A549 (cell line): ENCODE results near the gene TCF12. TPM values are rescaled to one million over a fixed set of nuclear protein-coding genes. Genes with fewer than 3 reads are reported as not detected.
"Not testable (repeated sequence)": the region's sequence is repeated elsewhere in the genome, so short reads cannot be mapped to it uniquely, and the experiment has no call there.

Experiments
- ATAC-seq, 2 experiments: fragments of 200-7000 bp in 1 of 2; fragments of >200 bp in 1 of 2; cut with Nextera tagmentation in 1 of 2; cut with Tn5 transposase in 1 of 2; 3 replicates each; pipeline versions ENCODE4 v1.8.0 to v1.9.1; 2018 to 2020; ENCODE audit warnings: mild to moderate bottlenecking in 1 of 2, moderate library complexity in 1 of 2
- CTCF ChIA-PET: fragments of 300-600 bp; sonication (Branson Sonifier 250); formaldehyde crosslinking; extraction: SDS; loops from one replicate; lab custom pipeline; 2021; ENCODE audit warnings: antibody characterized with exemption, inconsistent platforms; lab: Yijun Ruan, JAX
- POLR2A ChIA-PET: fragments of 350-600 bp; formaldehyde crosslinking; extraction: SDS; loops from one replicate; lab custom pipeline; 2021; ENCODE audit warnings: antibody characterized with exemption, inconsistent platforms; lab: Yijun Ruan, JAX
- DNase-seq, 2 experiments: peaks; one replicate each; pipeline versions ENCODE4 v3.0.0 to v3.0.0-alpha.2; 2011 to 2016; ENCODE audit warnings: low read depth in 1 of 2, low spot score in 1 of 2
- FAIRE-seq: peaks from 2 replicates; lab custom pipeline; 2011; peaks lifted over from hg19 to GRCh38; lab: Jason Lieb, UNC
- H3K27ac ChIP-seq, 2 experiments: fragments of >200 bp; sonication (Bioruptor Twin); formaldehyde crosslinking; 3 replicates each; pipeline ENCODE4 v1.5.1; 2016 to 2017
- H3K4me1 ChIP-seq: fragments of >200 bp; sonication (Bioruptor Twin); formaldehyde crosslinking; 3 replicates; pipeline ENCODE4 v1.6.1; 2016
- H3K4me2 ChIP-seq: fragments of >200 bp; sonication (Bioruptor Twin); formaldehyde crosslinking; 3 replicates; pipeline ENCODE4 v1.6.1; 2016
- H3K4me3 ChIP-seq: fragments of >200 bp; sonication (Bioruptor Twin); formaldehyde crosslinking; 3 replicates; pipeline ENCODE4 v1.5.1; 2016
- H3K9me3 ChIP-seq: fragments of >200 bp; sonication (Bioruptor Twin); formaldehyde crosslinking; 3 replicates; pipeline ENCODE4 v1.6.1; 2016
- CBX2 ChIP-seq: fragments of 200-600 bp; sonication (generic); IDR thresholded peaks from 2 replicates; pipeline ENCODE4 v1.6.1; 2016; ENCODE audit warnings: low read depth, mild to moderate bottlenecking, borderline replicate concordance
- CBX8 ChIP-seq: fragments of 200-600 bp; sonication (generic); IDR thresholded peaks from 2 replicates; pipeline ENCODE4 v1.6.1; 2016
- CEBPB ChIP-seq, 2 experiments: fragments of >200 bp in 1 of 2; sonication (Bioruptor Twin) in 1 of 2; formaldehyde crosslinking in 1 of 2; IDR thresholded peaks; 2 replicates each; pipeline ENCODE4 v1.6.1; 2012 to 2016
- CHD4 ChIP-seq: fragments of 200-600 bp; sonication (generic); IDR thresholded peaks from 2 replicates; pipeline ENCODE4 v1.6.1; 2016; ENCODE audit warnings: antibody characterized with exemption, mild to moderate bottlenecking, borderline replicate concordance
- EHF ChIP-seq: fragments of 250-450 bp; sonication (Bioruptor Pico); IDR thresholded peaks from 2 replicates; pipeline ENCODE4 v1.5.0; 2020; ENCODE audit warnings: mild to moderate bottlenecking
- GATA3 ChIP-seq: IDR thresholded peaks from 2 replicates; pipeline ENCODE4 v1.6.1; 2012; ENCODE audit warnings: borderline replicate concordance
- HOXA7 ChIP-seq: fragments of 250-450 bp; sonication (Bioruptor Pico); IDR thresholded peaks from 2 replicates; pipeline ENCODE4 v1.5.0; 2020; ENCODE audit warnings: mild to moderate bottlenecking, moderate library complexity
- JUNB ChIP-seq: fragments of >200 bp; sonication (Bioruptor Twin); formaldehyde crosslinking; IDR thresholded peaks from 2 replicates; pipeline ENCODE4 v1.6.1; 2016
- KDM1A ChIP-seq: fragments of 200-600 bp; sonication (generic); IDR thresholded peaks from 2 replicates; pipeline ENCODE4 v1.6.1; 2016; ENCODE audit warnings: low read depth, mild to moderate bottlenecking
- MAX ChIP-seq: IDR thresholded peaks from 2 replicates; pipeline ENCODE4 v1.6.1; 2012
- MAZ ChIP-seq: fragments of 150-350 bp; IDR thresholded peaks from 2 replicates; pipeline ENCODE4 v1.6.1; 2014; ENCODE audit warnings: antibody characterized with exemption, low read depth, low read length, borderline replicate concordance
- MYC ChIP-seq: IDR thresholded peaks from 2 replicates; pipeline ENCODE4 v1.6.1; 2012; ENCODE audit warnings: mild to moderate bottlenecking, inconsistent platforms, low read length, improper control_type of control experiment, borderline replicate concordance
- NPAS2 ChIP-seq: fragments of 250-450 bp; sonication (Bioruptor Pico); IDR thresholded peaks from 2 replicates; pipeline ENCODE4 v1.8.0; 2022; ENCODE audit warnings: mild to moderate bottlenecking, moderate library complexity, borderline replicate concordance
- PHF8 ChIP-seq: fragments of 200-600 bp; sonication (generic); IDR thresholded peaks from 2 replicates; pipeline ENCODE4 v1.6.1; 2016; ENCODE audit warnings: low read depth, mild to moderate bottlenecking, antibody characterized with exemption, moderate library complexity, borderline replicate concordance
- POLR2A ChIP-seq: IDR thresholded peaks from 2 replicates; pipeline ENCODE4 v1.6.1; 2012; ENCODE audit warnings: mild to moderate bottlenecking, low read length
- RAD21 ChIP-seq, 2 experiments: fragments of >200 bp in 1 of 2; sonication (Bioruptor Twin) in 1 of 2; formaldehyde crosslinking in 1 of 2; IDR thresholded peaks in 1 of 2; conservative IDR thresholded peaks in 1 of 2; 2 replicates in 1 of 2; 3 replicates in 1 of 2; pipeline ENCODE4 v1.6.1; 2012 to 2018; ENCODE audit warnings: inconsistent platforms in 1 of 2
- ZC3H11A ChIP-seq: fragments of 450-650 bp; IDR thresholded peaks from 2 replicates; pipeline ENCODE4 v1.6.1; 2014; ENCODE audit warnings: antibody characterized with exemption, mild to moderate bottlenecking
- ZNF302 ChIP-seq: fragments of 250-450 bp; sonication (Bioruptor Pico); IDR thresholded peaks from 2 replicates; pipeline ENCODE4 v1.9.0; 2021; ENCODE audit warnings: inconsistent platforms, mild to moderate bottlenecking, moderate library complexity
- WGBS: methylation state at CpG from one replicate; pipeline ENCODE4 v1.1.6; 2017; ENCODE audit errors: missing lambda C conversion rate; 5-methylcytosine and 5-hydroxymethylcytosine counted together
- polyA plus RNA-seq, 4 experiments: library from polyadenylated mRNA; depleted of rRNA in 3 of 4; stranded (reverse); fragments of >200 nt; fragmentation: RNase III in 1 of 4; extraction: RNeasy Plus Mini Kit Qiagen cat#74134 plus additional on column Dnase treatment in 1 of 4; gene quantifications; 2 replicates in 3 of 4; 3 replicates in 1 of 4; pipeline ENCODE4 v1.2.3, GENCODE V29; 2011 to 2017
- TF ChIP-seq, protein P1 (sequence below): fragments of >200 bp; sonication (Bioruptor Twin); formaldehyde crosslinking; IDR thresholded peaks from 3 replicates; pipeline ENCODE4 v1.6.1; 2016
- TF ChIP-seq, protein P2 (sequence below): fragments of 200-600 bp; sonication (generic); IDR thresholded peaks from 2 replicates; pipeline ENCODE4 v1.6.1; 2016; ENCODE audit warnings: antibody characterized with exemption, mild to moderate bottlenecking, moderate library complexity

Gene TCF12
- polyA plus RNA-seq, 2 of the 4 experiments (the other 2 are of a cell fraction): 36.3 to 121 TPM

DNA sequence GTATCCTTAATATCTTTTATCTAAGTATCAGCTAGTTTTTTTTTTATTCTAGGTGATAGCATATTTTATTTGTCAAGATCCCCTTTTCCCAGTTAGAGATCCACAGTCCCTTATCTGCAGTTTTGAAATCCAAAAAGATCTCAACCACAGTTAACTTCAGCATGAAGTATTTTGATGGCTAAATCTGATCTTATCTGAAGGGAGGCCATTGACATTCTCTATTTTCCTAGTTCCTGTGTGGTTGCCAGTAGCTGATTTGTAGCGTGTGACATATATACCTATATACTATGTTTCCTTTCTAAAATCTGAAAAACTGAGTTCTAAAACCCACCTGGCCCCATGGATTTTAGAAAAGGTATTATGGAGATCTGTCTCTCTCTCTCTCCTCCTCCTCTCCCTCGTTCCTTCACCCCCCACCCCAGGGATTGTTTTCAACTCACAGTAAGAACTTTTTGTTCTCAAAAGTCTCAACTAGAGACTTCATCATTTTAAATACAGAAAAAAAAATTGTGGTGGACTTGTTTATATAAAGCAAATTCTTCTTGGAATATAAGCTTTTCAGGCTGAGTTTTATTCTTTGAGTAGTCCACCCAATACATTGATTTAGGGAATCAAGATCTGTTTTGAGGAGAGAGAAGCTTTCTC lies 12.3 kb downstream of the TCF12 start:
- no peak overlapping the region for H3K27ac ChIP-seq
- no peaks in the 10 kb centered on the region for H3K9me3 ChIP-seq
- H3K4me1 ChIP-seq: peaks cover 59% of the 10 kb centered on the region
- no peak for ATAC-seq
- FAIRE-seq: peak; percentile 43
- no peak overlapping the region for H3K4me2 ChIP-seq
- POLR2A ChIA-PET: interaction anchor here (1.9 kb wide), 1 partner anchor 13 kb away, joined by 6 read pairs; the partner anchor contains the start of gene TCF12
- 90% methylated on average over 2 of the region's 2 CpGs for WGBS
- H3K4me3 ChIP-seq: no peak overlapping the region
- no peak for TF ChIP-seq GATA3
- no peak for TF ChIP-seq CBX8
- TF ChIP-seq MYC: no peak
- no peak for TF ChIP-seq ZNF302
- no peak for TF ChIP-seq POLR2A
- TF ChIP-seq CBX2: no peak
- TF ChIP-seq, all 56 proteins: peak for 0
- no peak for DNase-seq
- CTCF ChIA-PET: interaction anchor here (1.0 to 4.1 kb wide), 4 partner anchors 10 to 207 kb away, joined by 3 to 20 read pairs (median 10); partner anchors contain the start of gene TCF12

DNA sequence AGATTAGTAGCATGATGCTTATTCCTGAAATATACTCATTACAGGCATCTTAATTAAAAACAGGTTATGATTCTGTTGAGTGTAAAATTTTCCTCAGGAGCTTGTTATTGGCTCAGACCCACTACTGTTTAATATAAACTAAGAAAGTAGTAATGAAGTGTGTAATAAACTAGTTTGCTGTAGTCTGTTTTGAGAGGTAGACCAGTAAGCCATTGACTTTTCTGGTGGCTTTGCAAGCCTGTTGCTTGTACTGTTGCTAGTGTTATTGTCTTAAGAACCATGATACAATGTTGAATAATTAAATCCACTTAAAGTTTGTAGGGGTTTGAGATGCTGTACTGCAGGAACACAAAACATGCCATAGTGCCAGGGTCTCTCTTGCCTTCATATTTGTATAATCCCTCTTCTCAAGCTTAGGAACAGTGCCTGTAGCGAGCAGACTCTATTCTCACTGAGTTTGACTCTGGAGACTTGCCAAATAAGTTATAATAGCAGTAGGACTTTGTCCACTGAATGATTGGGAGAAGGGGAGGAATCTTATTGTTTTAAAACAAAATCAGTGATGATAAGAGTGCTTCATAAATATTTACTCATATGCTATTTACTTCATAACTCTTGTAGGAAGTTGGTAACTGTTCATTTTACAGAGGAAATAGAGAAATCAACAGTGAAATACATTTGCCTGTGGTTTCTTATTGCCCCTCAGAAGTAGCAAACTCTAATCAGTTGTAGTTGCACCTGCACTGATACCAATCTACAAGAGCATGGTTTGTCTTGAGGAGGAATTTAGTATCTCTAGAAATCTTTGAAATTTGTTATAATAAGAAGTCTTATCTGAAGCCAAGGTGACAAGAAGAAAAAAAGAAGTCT lies 13.4 kb downstream of the TCF12 start:
- 79% methylated on average over 1 of the region's 1 CpG for WGBS
- Histone ChIP-seq H3K4me2 (no peak overlapping the region), H3K9me3 (no peaks in the 10 kb centered on the region), H3K4me3 (no peak overlapping the region), H3K4me1 (peaks cover 59% of the 10 kb centered on the region), H3K27ac (no peak overlapping the region)
- ATAC-seq: no peak
- DNase-seq: no peak
- TF ChIP-seq ZC3H11A: no peak
- TF ChIP-seq KDM1A: no peak
- TF ChIP-seq JUNB: no peak
- TF ChIP-seq CEBPB (IDR thresholded peaks at IDR 0.05): no peak
- TF ChIP-seq, protein P1, sequence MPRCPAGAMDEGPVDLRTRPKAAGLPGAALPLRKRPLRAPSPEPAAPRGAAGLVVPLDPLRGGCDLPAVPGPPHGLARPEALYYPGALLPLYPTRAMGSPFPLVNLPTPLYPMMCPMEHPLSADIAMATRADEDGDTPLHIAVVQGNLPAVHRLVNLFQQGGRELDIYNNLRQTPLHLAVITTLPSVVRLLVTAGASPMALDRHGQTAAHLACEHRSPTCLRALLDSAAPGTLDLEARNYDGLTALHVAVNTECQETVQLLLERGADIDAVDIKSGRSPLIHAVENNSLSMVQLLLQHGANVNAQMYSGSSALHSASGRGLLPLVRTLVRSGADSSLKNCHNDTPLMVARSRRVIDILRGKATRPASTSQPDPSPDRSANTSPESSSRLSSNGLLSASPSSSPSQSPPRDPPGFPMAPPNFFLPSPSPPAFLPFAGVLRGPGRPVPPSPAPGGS: no peak
- TF ChIP-seq EHF (CRISPR knock-in tag): no peak
- no peak for TF ChIP-seq HOXA7 (CRISPR knock-in tag)
- TF ChIP-seq, protein P2, sequence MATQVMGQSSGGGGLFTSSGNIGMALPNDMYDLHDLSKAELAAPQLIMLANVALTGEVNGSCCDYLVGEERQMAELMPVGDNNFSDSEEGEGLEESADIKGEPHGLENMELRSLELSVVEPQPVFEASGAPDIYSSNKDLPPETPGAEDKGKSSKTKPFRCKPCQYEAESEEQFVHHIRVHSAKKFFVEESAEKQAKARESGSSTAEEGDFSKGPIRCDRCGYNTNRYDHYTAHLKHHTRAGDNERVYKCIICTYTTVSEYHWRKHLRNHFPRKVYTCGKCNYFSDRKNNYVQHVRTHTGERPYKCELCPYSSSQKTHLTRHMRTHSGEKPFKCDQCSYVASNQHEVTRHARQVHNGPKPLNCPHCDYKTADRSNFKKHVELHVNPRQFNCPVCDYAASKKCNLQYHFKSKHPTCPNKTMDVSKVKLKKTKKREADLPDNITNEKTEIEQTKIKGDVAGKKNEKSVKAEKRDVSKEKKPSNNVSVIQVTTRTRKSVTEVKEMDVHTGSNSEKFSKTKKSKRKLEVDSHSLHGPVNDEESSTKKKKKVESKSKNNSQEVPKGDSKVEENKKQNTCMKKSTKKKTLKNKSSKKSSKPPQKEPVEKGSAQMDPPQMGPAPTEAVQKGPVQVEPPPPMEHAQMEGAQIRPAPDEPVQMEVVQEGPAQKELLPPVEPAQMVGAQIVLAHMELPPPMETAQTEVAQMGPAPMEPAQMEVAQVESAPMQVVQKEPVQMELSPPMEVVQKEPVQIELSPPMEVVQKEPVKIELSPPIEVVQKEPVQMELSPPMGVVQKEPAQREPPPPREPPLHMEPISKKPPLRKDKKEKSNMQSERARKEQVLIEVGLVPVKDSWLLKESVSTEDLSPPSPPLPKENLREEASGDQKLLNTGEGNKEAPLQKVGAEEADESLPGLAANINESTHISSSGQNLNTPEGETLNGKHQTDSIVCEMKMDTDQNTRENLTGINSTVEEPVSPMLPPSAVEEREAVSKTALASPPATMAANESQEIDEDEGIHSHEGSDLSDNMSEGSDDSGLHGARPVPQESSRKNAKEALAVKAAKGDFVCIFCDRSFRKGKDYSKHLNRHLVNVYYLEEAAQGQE: no peak
- TF ChIP-seq MAX: no peak
- no peak for TF ChIP-seq CHD4
- no peak for TF ChIP-seq GATA3
- TF ChIP-seq PHF8: no peak
- no peak for TF ChIP-seq RAD21 (conservative IDR thresholded peaks at IDR 0.05 in 1 of 2, IDR thresholded peaks at IDR 0.05 in 1 of 2)
- TF ChIP-seq CBX2: no peak
- no peak for TF ChIP-seq MAZ
- no peak for TF ChIP-seq NPAS2 (CRISPR knock-in tag)
- peak; percentile 36 for FAIRE-seq
- POLR2A ChIA-PET: no interaction called here
- CTCF ChIA-PET: interaction anchor here (2.0 to 4.1 kb wide), 2 partner anchors 8 to 13 kb away, joined by 12 to 20 read pairs; partner anchors contain the start of gene TCF12

GRCh38 chr15:56932509-56932868 lies 14.0 kb downstream of the TCF12 start:
- 84% methylated on average over 4 of the region's 4 CpGs for WGBS
- H3K9me3 ChIP-seq, ATAC-seq, H3K27ac ChIP-seq, POLR2A ChIA-PET, H3K4me3 ChIP-seq, FAIRE-seq, DNase-seq, H3K4me2 ChIP-seq: not testable (repeated sequence)
- CTCF ChIA-PET: interaction anchor here (4.1 kb wide), 1 partner anchor 14 kb away, joined by 20 read pairs; the partner anchor contains the start of gene TCF12
- H3K4me1 ChIP-seq: peaks cover 54% of the 10 kb centered on the region
